Skeletal muscle satellite cell (primary cell): ENCODE results near the gene BRAF. TPM values are rescaled to one million over a fixed set of nuclear protein-coding genes. Genes with fewer than 3 reads are reported as not detected.
"Not testable (repeated sequence)": the region's sequence is repeated elsewhere in the genome, so short reads cannot be mapped to it uniquely, and the experiment has no call there.

Experiments
- H3K27me3 ChIP-seq: 2 replicates; pipeline ENCODE4 v1.7.0; 2013; ENCODE audit warnings: low read length; ENCODE audit not compliant: control insufficient read depth, insufficient read depth
- H3K36me3 ChIP-seq: 2 replicates; pipeline ENCODE4 v1.7.0; 2013; ENCODE audit warnings: mild to moderate bottlenecking, control low read depth, low read length; ENCODE audit not compliant: insufficient read depth
- H3K4me1 ChIP-seq: 2 replicates; pipeline ENCODE4 v1.7.0; 2013; ENCODE audit warnings: low read length; ENCODE audit not compliant: control insufficient read depth, insufficient read depth
- H3K4me2 ChIP-seq: 2 replicates; pipeline ENCODE4 v1.7.0; 2013; ENCODE audit warnings: mild to moderate bottlenecking, low read length
- H3K4me3 ChIP-seq: 2 replicates; pipeline ENCODE4 v1.7.0; 2013; ENCODE audit warnings: low read length
- H3K9ac ChIP-seq: 2 replicates; pipeline ENCODE4 v1.7.0; 2013; ENCODE audit warnings: mild to moderate bottlenecking, low read depth, low read length, moderate library complexity
- H3K9me3 ChIP-seq: replicated peaks from 2 replicates; pipeline ENCODE4 v1.7.0; 2013; ENCODE audit warnings: mild to moderate bottlenecking, control low read depth, low read length
- total RNA-seq: library from RNA; depleted of rRNA; stranded (reverse); fragments of >200 nt; gene quantifications from 2 replicates; pipeline ENCODE4 v1.2.3, GENCODE V29; 2012; rRNA removed

The BRAF gene
- total RNA-seq = 14.0 and 17.5 TPM in 2 replicates

- H3K27me3 ChIP-seq = peaks cover 4% of the 10 kb centered on the region
- H3K9me3 ChIP-seq = no peaks in the 10 kb centered on the region
- H3K4me3 ChIP-seq = peak within 1 kb of the TSS; percentile 79
- H3K4me1 ChIP-seq = peaks cover 13% of the 10 kb centered on the region
- no peaks in the 10 kb centered on the region for H3K36me3 ChIP-seq
- peak within 1 kb of the TSS; percentile 98 for H3K9ac ChIP-seq
- peak within 1 kb of the TSS; percentile 88 for H3K4me2 ChIP-seq
Observed at GRCh38 chr7:140924821-140925421, at the start of gene BRAF. Gene BRAF, minus strand, starts transcription at chr7:140924929. Its CDS starts 226 bp downstream, at chr7:140924703.

DNA sequence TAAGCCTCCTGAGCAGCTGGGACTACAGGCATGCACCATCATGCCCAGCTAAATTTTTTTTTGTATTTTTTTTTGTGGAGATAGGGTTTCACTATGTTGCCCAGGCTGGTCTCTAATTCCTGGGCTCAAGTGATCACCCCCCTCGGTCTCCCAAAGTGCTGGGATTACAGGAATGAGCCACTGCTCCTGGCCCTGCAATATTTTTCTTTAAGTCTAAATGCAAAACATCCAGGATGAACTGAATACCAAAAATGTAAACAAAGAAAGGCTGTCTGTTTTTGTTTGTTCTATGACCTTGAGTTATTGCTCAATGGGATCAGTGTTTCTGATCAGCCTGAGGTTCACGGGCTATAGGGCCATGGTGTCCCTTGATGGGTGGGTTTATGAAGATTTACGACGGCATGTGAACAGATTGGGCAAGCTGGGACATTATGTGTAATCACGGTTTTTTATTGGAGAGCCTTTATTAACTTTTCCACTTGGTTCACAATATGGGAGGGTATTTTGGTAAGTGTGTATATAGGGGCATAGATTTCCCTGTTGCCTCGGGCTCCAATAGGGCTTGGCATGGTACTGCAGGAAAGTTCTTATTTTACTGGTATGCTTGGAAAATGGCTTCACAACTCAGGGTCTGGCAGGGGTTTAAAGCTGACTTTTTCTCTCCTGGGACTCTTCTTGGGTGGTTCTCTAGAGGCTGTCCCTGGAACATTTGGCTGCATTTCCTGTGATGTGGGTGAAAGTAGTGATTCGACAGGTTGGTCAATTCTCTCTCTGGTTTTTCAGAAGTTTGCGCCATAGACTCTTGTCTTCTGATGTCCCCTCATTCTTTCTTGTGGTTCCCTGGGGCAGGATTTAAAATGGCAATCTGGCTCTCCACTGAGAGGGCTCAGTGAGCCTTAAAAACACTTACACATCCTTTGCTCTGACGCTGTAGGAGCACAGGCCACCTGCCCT, 48.4 kb upstream of the BRAF start:
- Histone ChIP-seq H3K4me1 (no peaks in the 10 kb centered on the region), H3K4me3 (no peak overlapping the region), H3K9me3 (no peaks in the 10 kb centered on the region), H3K4me2 (no peak overlapping the region), H3K27me3 (no peaks in the 10 kb centered on the region), H3K36me3 (no peaks in the 10 kb centered on the region), H3K9ac (no peak overlapping the region)

- Histone ChIP-seq H3K36me3 (no peaks in the 10 kb centered on the region), H3K4me1 (no peaks in the 10 kb centered on the region), H3K27me3 (peaks cover 3% of the 10 kb centered on the region), H3K4me3 (no peak overlapping the region), H3K9ac (no peak overlapping the region), H3K9me3 (no peaks in the 10 kb centered on the region), H3K4me2 (no peak overlapping the region)
Observed at GRCh38 chr7:140972344-140972743, 47.6 kb upstream of the BRAF start.

GRCh38 chr7:140967438-140967837, 42.7 kb upstream of the BRAF start:
- H3K4me1 ChIP-seq = no peaks in the 10 kb centered on the region
- H3K4me3 ChIP-seq = no peak overlapping the region
- no peaks in the 10 kb centered on the region for H3K36me3 ChIP-seq
- no peak overlapping the region for H3K4me2 ChIP-seq
- peaks cover 3% of the 10 kb centered on the region for H3K27me3 ChIP-seq
- no peak overlapping the region for H3K9ac ChIP-seq
- H3K9me3 ChIP-seq = no peaks in the 10 kb centered on the region

GRCh38 chr7:140966561-140967233, 42.0 kb upstream of the BRAF start:
- Histone ChIP-seq H3K9me3 (no peaks in the 10 kb centered on the region), H3K27me3 (peaks cover 3% of the 10 kb centered on the region), H3K4me2 (no peak overlapping the region), H3K4me3 (no peak overlapping the region), H3K4me1 (no peaks in the 10 kb centered on the region), H3K36me3 (no peaks in the 10 kb centered on the region), H3K9ac (no peak overlapping the region)

GRCh38 chr7:140961117-140961516, 36.4 kb upstream of the BRAF start:
- no peak overlapping the region for H3K4me2 ChIP-seq
- no peak overlapping the region for H3K9ac ChIP-seq
- no peaks in the 10 kb centered on the region for H3K36me3 ChIP-seq
- no peak overlapping the region for H3K4me3 ChIP-seq
- no peaks in the 10 kb centered on the region for H3K9me3 ChIP-seq
- H3K4me1 ChIP-seq = no peaks in the 10 kb centered on the region
- no peaks in the 10 kb centered on the region for H3K27me3 ChIP-seq

DNA sequence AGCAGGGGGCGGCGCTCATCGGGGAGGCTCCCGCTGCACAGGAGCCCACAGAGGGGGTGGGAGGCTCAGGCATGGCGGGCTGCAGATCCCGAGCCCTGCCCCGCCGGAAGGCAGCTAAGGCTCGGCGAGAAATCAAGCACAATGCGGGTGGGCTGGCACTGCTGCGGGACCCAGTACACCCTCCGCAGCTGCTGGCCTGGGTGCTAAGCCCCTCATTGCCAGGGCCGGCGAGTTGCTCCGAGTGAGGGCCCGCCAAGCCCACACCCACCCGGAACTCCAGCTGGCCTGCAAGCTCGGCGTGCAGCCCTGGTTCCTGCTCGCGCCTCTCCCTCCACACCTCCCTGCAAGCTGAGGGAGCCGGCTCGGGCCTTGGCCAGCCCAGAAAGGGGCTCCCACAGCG, 32.3 kb upstream of the BRAF start:
- not testable (repeated sequence) for H3K4me3 ChIP-seq, H3K4me2 ChIP-seq, H3K9me3 ChIP-seq, H3K4me1 ChIP-seq, H3K27me3 ChIP-seq, H3K9ac ChIP-seq, H3K36me3 ChIP-seq

DNA sequence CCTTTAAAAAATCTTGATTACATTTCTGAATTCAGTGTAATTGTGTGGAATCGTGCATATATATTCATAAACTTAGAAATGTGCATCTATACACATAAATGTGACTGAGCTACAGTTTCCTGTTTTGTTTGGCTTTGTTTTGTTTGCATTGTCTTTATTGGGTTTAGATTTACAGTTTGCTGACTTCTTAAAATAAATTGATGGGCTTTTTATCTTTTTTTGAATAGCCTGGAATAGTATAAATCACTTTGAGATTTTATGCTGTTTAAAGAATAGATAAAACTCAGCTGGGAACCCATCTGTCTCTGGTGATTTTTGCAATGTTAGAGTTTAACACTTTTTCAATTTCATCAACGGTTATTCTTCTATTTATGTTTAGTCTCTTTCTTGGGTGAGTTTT, 21.2 kb upstream of the BRAF start:
- H3K36me3 ChIP-seq = no peaks in the 10 kb centered on the region
- peaks cover 4% of the 10 kb centered on the region for H3K27me3 ChIP-seq
- H3K9ac ChIP-seq = no peak overlapping the region
- H3K4me2 ChIP-seq = no peak overlapping the region
- H3K9me3 ChIP-seq = no peaks in the 10 kb centered on the region
- H3K4me1 ChIP-seq = no peaks in the 10 kb centered on the region
- H3K4me3 ChIP-seq = no peak overlapping the region

- H3K4me1 ChIP-seq, H3K36me3 ChIP-seq, H3K4me3 ChIP-seq, H3K27me3 ChIP-seq, H3K4me2 ChIP-seq, H3K9me3 ChIP-seq, H3K9ac ChIP-seq: not testable (repeated sequence)
Observed at GRCh38 chr7:140942242-140942641, 17.5 kb upstream of the BRAF start.

- Histone ChIP-seq H3K9me3 (no peaks in the 10 kb centered on the region), H3K4me3 (no peak overlapping the region), H3K4me1 (no peaks in the 10 kb centered on the region), H3K36me3 (no peaks in the 10 kb centered on the region), H3K9ac (no peak overlapping the region), H3K4me2 (no peak overlapping the region), H3K27me3 (peaks cover 4% of the 10 kb centered on the region)
Observed at GRCh38 chr7:140940898-140941297, 16.2 kb upstream of the BRAF start.

DNA sequence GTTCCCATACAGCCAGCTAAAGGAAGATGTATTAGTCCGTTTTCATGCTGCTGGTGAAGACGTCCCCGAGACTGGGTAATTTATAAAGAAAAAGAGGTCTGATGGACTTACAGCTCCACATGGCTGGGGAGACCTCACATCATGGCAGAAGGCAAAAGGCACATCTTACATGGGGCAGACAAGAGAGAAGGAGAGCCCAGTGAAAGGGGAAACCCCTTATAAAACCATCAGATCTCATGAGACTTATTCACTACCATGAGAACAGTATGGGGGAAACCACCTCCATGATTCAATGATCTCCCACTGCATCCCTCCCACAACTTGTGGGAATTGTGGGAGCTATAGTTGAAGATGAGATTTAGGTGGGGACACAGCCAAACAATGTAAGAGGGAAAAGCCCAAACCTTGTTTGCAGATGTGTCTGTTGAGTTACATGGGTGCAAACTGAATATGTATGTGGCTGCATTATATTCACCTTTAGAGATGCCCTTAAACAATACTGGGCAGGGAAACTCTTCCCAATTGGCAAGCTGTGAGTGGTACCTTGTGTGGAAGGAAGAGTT, 13.1 kb upstream of the BRAF start:
- H3K4me3 ChIP-seq = no peak overlapping the region
- no peaks in the 10 kb centered on the region for H3K9me3 ChIP-seq
- no peaks in the 10 kb centered on the region for H3K4me1 ChIP-seq
- H3K27me3 ChIP-seq = peaks cover 11% of the 10 kb centered on the region
- no peak overlapping the region for H3K9ac ChIP-seq
- H3K36me3 ChIP-seq = no peaks in the 10 kb centered on the region
- no peak overlapping the region for H3K4me2 ChIP-seq
